Ovary (tissue), 9 donors: ENCODE results near the gene NSRP1. TPM values are rescaled to one million over a fixed set of nuclear protein-coding genes. Genes with fewer than 3 reads are reported as not detected.
"Not testable (repeated sequence)": the region's sequence is repeated elsewhere in the genome, so short reads cannot be mapped to it uniquely, and the experiment has no call there.

Source experiments
- DNase-seq, 5 donors: peaks; one replicate each; pipeline ENCODE4 v3.0.0-alpha.2; 2019 to 2020
- H3K27ac ChIP-seq, 2 donors: fragments of 200-600 bp; one replicate each; pipeline versions ENCODE4 v1.5.1 to v1.8.0; 2019 to 2022
- H3K27me3 ChIP-seq: fragments of 200-600 bp; one replicate; pipeline ENCODE4 v1.8.0; 2022
- H3K36me3 ChIP-seq: fragments of 200-600 bp; sonication (generic); one replicate; pipeline ENCODE4 v1.5.1; 2019
- H3K4me1 ChIP-seq: one replicate; pipeline ENCODE4 v1.8.1; 2013; ENCODE audit warnings: mild to moderate bottlenecking, moderate library complexity; ENCODE audit not compliant: insufficient read depth
- H3K4me3 ChIP-seq: fragments of 200-600 bp; sonication (generic); one replicate; pipeline ENCODE4 v1.5.1; 2017
- H3K9me3 ChIP-seq, 2 donors: fragments of 200-600 bp in 1 of 2; sonication (generic) in 1 of 2; one replicate each; pipeline versions ENCODE4 v1.5.1 to v1.8.1; 2013 to 2019; ENCODE audit warnings: mild to moderate bottlenecking in 1 of 2, moderate library complexity in 1 of 2
- CTCF ChIP-seq, 3 donors: fragments of 450-650 bp in 2 of 3; fragments of 200-600 bp in 1 of 3; IDR thresholded peaks; one replicate each; pipeline versions ENCODE4 v1.5.1 to v1.8.0; 2016 to 2022; ENCODE audit warnings: antibody characterized with exemption in 3 of 3, mild to moderate bottlenecking in 1 of 3
- EP300 ChIP-seq: sonication (generic); formaldehyde crosslinking; IDR thresholded peaks from one replicate; pipeline ENCODE4 v1.6.1; 2017; ENCODE audit warnings: antibody characterized with exemption
- POLR2A ChIP-seq: fragments of 450-650 bp; IDR thresholded peaks from one replicate; pipeline ENCODE4 v1.6.1; 2017; ENCODE audit warnings: antibody characterized with exemption, mild to moderate bottlenecking, moderate library complexity
- WGBS, 3 donors: extraction: QIAGEN DNeasy Blood & Tissue Kit in 1 of 3; methylation state at CpG; one replicate each; pipeline versions ENCODE4 v1.1.5 to v1.1.7; 2013 to 2017; 5-methylcytosine and 5-hydroxymethylcytosine counted together
- intact Hi-C, 4 donors: fragments of 100-400 bp; cut with DNase I; formaldehyde crosslinking; loops; one replicate each; pipeline versions ENCODE4 v1.11.0 to v1.15.1; 2022 to 2023
- polyA plus RNA-seq, 2 donors: library from polyadenylated mRNA; stranded (reverse); fragments of 200-250 nt in 1 of 2; fragments of 350-450 nt in 1 of 2; fragmentation: Illumina TruSeq in 1 of 2; extraction: RNeasy Lipid Tissue Mini Kit (QIAGEN cat#74804) in 1 of 2; gene quantifications; one replicate each; pipeline ENCODE4 v1.2.3, GENCODE V29; 2013 to 2014
- total RNA-seq, 7 donors: library from RNA; depleted of rRNA in 2 of 7; stranded (reverse); fragments of >200 nt in 2 of 7; fragmentation: NEBNext Ultra II Directional in 3 of 7; extraction: Animal tissue kit (Norgen Biotek cat#: 25700) in 3 of 7; gene quantifications; one replicate each; pipeline versions ENCODE4 v1.1.0 to v1.2.4, GENCODE V29; 2016 to 2023
- donor health status: DM: no; HTN: no; CAD: no; lungs with moderate emphysema.
- donor health status: DM: no; HTN: no; CAD: no.
- donor health status: Bipolar disorder and iron deficiency.
- donor health status: DM: yes; HTN: yes; CAD: no.
- donor health status: DM: no; HTN: no; CAD: no.
- donor health status: DM: yes; HTN: yes; CAD: no.

NSRP1 gene
- total and polyA plus RNA-seq, 9 donors, result 19.0 to 42.1 (median 26.6) TPM

DNA sequence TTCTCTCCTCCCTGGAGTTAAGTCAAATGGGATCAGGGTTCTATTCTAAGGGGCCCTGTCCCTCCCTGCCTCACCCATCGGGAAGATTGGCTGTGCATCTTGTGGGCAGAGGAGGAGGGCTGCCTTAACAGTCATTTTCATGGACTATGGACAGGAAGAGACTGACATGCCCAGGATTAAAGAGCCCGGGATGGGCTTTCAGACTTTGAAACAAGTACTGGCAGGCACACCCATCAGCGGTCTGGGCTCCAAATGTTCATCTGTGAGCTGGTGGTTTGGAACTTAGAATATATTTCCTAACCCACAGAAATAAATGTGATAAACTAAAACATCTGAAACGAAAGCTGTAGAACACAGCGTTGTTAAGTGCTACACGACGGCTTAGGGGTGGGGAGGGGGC, 112.4 kb downstream of the NSRP1 start:
- H3K9me3 ChIP-seq, result no peaks in the 10 kb centered on the region
- no peaks in the 10 kb centered on the region for H3K36me3 ChIP-seq
- WGBS, 3 donors, result 77 to 79% (median 78%) methylated on average over 7 of the region's 7 CpGs
- H3K27me3 ChIP-seq, result no peaks in the 10 kb centered on the region
- intact Hi-C loops, result no loop called here
- no peak for DNase-seq
- H3K4me3 ChIP-seq, result no peak overlapping the region
- no peak for TF ChIP-seq EP300
- no peak for TF ChIP-seq POLR2A
- no peak for TF ChIP-seq CTCF (IDR thresholded peaks at IDR 0.05)
- H3K27ac ChIP-seq, result no peak overlapping the region
- H3K4me1 ChIP-seq, result no peaks in the 10 kb centered on the region

DNA sequence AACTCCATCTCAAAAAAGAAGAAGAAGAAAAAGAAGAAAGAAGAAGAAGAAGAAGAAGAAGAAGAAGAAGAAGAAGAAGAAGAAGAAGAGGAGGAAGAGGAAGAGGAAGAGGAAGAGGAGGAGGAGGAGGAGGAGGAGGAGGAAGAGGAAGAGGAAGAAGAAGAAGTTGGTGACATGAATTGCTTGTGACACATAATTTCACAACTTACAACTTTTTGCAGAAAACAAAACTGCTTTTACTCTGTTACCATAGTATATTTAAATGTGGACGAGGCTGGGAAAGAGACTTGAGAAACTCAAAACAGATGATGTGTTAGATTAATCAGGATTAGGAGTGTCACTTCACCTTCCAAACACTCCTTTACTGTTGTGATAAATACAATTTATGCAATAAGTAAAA, 113.4 kb downstream of the NSRP1 start:
- H3K27me3 ChIP-seq, H3K36me3 ChIP-seq, H3K4me1 ChIP-seq, DNase-seq, H3K27ac ChIP-seq, H3K9me3 ChIP-seq, H3K4me3 ChIP-seq, intact Hi-C loops: not testable (repeated sequence)
- 74 to 83% (median 79%) methylated on average over 1 of the region's 1 CpG for WGBS, 3 donors

- Histone ChIP-seq H3K27ac (no peak overlapping the region), H3K9me3 (no peaks in the 10 kb centered on the region), H3K36me3 (no peaks in the 10 kb centered on the region), H3K4me3 (no peak overlapping the region), H3K4me1 (peaks cover 4% of the 10 kb centered on the region), H3K27me3 (no peaks in the 10 kb centered on the region)
- no peak for TF ChIP-seq POLR2A
- no peak for TF ChIP-seq CTCF (IDR thresholded peaks at IDR 0.05)
- TF ChIP-seq EP300, result no peak
- intact Hi-C loops, result no loop called here
- no peak for DNase-seq
- 84 to 88% (median 85%) methylated on average over 7 of the region's 7 CpGs for WGBS, 3 donors
Measured at GRCh38 chr17:30230596-30231125, 114.0 kb downstream of the NSRP1 start.

- WGBS, 3 donors, result 76 to 84% (median 80%) methylated on average over 10 of the region's 10 CpGs
- H3K36me3 ChIP-seq, result no peaks in the 10 kb centered on the region
- no peak for DNase-seq
- no peak overlapping the region for H3K27ac ChIP-seq
- TF ChIP-seq EP300 (no peak), CTCF (IDR thresholded peaks at IDR 0.05) (no peak), POLR2A (no peak)
- peaks cover 6% of the 10 kb centered on the region for H3K4me1 ChIP-seq
- intact Hi-C loops, result no loop called here
- H3K9me3 ChIP-seq, result no peaks in the 10 kb centered on the region
- H3K4me3 ChIP-seq, result no peak overlapping the region
- no peaks in the 10 kb centered on the region for H3K27me3 ChIP-seq
Measured at GRCh38 chr17:30232015-30232823, 115.6 kb downstream of the NSRP1 start.

- intact Hi-C loops, result no loop called here
- 72 to 80% (median 78%) methylated on average over 11 of the region's 11 CpGs for WGBS, 3 donors
Measured at GRCh38 chr17:30232824-30233427, 116.3 kb downstream of the NSRP1 start.

More at GRCh38 chr17:30232824-30233427, 116.3 kb downstream of the NSRP1 start:
- Histone ChIP-seq H3K9me3 (no peaks in the 10 kb centered on the region), H3K4me1 (peaks cover 6% of the 10 kb centered on the region), H3K36me3 (no peaks in the 10 kb centered on the region), H3K4me3 (no peak overlapping the region), H3K27me3 (no peaks in the 10 kb centered on the region), H3K27ac (no peak overlapping the region)
- no peak for TF ChIP-seq POLR2A
- TF ChIP-seq EP300, result no peak
- no peak for TF ChIP-seq CTCF (IDR thresholded peaks at IDR 0.05)
- no peak for DNase-seq
